ENCODE measurements around the gene GPR158.

GPR158 gene

GRCh38 chr10:25417611-25418010 lies 242.8 kb downstream of the GPR158 start:
- DNase-seq: no peak

GRCh38 chr10:25425776-25426175 lies 251.0 kb downstream of the GPR158 start:
- no peak for DNase-seq

DNA sequence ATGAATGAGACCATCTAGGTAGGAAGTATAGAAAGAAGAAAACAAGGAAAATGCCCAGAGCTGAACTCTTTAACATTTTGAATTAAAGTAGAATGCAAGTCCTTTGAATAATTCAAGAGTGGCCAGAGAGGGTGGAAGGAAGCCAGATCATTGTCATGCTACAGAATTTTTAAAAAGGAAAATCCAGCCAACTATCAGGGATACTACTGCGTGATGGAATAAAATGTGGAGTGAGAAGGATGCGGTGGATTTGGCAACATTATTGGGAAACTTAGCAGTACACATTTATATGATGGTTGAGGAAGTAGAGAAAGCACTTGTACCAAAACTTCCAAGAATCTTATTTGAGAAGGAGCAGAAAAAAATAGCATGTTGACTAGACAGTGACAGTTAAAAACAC lies 261.6 kb downstream of the GPR158 start:
- no peak for DNase-seq

DNA sequence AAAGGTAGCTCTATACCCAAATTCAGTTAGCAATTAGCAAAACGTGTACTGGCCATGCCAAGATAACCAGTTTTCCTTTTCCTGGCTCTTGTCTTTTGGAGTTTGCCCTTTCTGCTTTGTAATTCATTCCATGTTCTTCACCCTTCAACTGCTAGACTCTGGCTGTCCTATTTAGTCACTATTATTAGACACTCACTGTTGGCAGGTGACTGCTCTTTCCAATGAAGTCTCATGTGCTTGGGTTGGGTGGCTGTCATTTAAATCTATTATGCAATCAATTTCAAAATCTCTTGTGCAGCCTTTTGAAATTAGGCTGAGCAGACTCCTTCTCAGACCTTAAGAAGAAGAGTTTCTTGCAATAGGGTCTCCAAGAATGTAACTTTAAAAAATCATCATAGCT lies 266.5 kb downstream of the GPR158 start:
- no peak for DNase-seq

DNA sequence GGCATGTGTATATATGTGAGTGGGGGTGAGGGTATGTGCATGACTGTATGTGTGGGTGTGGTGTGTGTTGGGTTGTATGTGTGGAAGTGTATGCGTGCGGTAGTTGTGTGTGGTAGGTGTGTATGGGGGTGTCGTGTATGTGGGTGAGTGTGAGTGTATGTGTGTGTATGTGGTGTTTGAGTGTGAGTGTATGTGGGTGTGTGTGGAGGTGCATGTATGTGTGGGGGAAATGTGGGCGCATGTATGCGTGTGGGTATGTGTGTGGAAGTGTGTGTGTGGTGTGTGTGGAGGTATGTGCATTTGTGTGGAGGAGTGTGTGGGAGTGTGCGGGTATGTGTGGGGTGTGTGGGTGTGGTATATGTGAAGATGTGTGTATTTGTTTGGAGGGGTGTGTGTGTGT lies 269.5 kb downstream of the GPR158 start:
- no peak for DNase-seq

DNA sequence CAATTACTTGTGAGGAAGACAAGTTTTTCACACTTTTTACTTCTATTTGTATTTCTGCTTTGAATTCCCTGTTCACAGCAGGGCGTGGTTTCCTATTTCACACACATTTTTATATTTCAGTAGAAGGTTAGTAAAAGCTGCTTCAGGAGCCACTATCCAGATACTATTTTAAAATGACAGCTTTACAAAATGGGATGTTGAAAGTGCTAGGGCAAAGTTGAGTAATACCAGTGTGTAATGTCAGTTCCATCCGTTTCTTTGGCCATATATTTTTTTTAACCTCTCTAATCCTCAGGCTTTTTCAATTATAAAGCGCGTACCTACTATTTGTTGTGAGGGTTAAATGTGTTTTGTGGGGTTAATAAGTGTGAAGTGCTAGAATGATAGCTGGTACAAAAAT lies 276.6 kb downstream of the GPR158 start:
- DNase-seq: no peak

DNA sequence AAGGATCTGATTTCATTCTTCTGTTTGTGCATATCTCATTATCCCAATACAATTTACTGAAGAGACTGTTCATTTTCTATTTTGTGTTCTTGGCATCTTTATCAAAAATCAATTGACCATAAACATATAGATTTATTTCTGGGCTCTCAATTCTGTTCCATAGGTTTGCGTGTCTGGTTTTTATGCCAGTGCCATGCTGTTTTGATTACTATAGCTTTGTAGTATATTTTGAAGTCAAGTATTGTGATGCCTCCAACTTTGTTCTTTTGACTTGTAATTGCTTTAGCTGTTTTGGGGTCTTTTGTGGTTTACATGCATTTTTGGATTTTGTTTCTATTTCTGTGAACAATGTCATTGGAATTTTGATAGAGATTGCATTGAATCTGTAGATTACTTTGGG lies 278.8 kb downstream of the GPR158 start:
- DNase-seq: no peak

- DNase-seq: no peak
These were observed 281.3 kb downstream of the GPR158 start for GRCh38 chr10:25455980-25456567.

GRCh38 chr10:25457552-25457951 lies 282.8 kb downstream of the GPR158 start:
- no peak for DNase-seq

DNA sequence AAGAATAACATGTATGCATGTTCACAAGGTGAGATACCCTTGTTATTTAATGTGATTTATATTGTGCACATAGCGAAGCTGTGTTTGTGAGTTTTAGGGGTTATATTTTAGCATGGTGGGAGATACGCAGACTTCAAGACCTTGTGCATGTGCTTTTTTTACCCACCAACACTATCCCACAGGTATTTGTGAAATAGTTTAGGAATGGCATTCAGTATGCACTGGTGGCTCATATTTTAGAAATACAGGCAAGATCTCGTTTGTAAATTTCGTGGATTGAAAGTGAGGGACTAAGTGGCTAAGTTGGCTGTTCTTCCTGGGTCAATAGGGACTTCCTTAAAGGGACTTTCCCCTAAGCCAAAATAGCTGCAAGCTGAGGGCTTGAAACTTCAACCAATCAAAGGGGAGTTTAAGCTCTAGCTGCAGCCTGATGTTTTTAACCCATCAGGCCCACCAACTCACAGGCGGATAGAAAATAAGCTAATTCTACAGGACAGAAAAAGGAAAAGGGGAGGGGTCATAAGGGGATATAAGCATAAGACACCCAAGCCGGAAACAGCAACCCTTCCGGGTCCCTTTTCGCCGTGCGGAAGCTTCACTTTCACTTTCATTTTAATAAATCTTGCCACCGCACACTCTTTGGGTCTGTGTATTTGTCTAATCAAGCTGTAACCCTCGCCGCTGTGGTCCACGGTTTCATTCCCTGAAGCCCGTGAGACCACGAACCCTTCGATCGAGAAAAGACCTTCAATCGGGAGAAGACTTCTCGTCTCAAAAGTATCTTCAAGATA lies 291.0 kb downstream of the GPR158 start:
- no peak for DNase-seq

GRCh38 chr10:25467881-25468280 lies 293.1 kb downstream of the GPR158 start:
- DNase-seq: no peak

DNA sequence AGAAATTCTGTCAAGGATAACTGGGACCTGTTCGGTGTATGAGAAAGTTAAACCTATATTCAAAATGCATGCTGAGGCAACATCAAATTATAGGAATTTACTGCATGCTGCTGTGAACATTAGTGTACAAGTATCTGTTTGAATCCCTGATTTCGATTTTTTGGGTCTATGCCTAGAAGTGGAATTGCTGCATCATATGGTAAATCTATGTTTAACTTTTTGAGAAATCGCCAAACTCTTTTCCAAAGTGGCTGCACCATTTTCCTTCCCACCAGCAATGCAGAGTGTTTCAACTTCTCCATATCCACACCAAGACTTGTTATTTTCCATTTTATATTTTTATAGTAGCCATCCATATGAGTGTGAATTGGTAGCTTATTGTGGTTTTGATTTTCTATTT lies 306.7 kb downstream of the GPR158 start:
- no peak for DNase-seq

GRCh38 chr10:25483999-25484398 lies 309.2 kb downstream of the GPR158 start:
- DNase-seq: no peak

- no peak for DNase-seq
These were observed 312.5 kb downstream of the GPR158 start for GRCh38 chr10:25487266-25487665.

- DNase-seq: no peak
These were observed 317.2 kb downstream of the GPR158 start for GRCh38 chr10:25492040-25492439.

- DNase-seq: no peak
These were observed 317.9 kb downstream of the GPR158 start for GRCh38 chr10:25492680-25493079.

DNA sequence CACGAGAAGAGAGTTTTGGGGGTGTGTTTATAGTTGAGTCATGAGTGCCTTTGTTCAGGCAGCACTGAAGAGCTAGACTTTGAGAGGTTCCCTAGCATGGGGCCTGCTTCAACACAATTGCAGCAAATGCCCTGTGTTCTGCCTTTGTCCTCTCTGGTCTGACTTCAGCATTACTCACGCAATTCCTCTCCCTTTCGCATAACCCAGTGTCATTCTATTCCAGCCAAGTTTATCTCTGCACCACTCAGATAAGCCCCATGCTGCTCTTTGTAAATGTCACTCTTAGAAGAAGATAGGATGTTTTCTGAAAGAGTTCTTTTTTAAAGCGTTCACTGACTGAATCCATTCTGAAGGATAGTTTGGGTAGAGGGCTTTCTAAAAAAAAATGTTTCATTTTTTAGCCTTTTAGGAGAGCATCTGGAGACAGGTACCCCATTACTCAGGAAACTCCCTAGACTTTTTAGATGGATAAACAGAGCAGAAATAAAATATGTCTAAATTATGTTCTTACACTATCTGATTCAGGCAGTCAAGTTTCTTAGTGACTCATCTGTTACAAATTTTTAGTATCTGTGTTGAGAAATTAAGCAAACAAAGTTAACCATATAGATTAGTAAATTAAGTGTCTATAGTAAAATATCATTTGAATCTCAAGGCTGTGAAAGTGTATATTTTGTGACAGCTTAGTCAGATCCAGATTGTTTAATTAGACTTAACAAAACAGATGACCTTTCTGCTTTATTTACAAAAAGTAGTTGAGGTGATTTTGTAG lies 318.5 kb downstream of the GPR158 start:
- DNase-seq: no peak

- no peak for DNase-seq
These were observed 322.4 kb downstream of the GPR158 start for GRCh38 chr10:25497246-25497645.

- no peak for DNase-seq
These were observed 323.8 kb downstream of the GPR158 start for GRCh38 chr10:25498645-25499044.

GRCh38 chr10:25501912-25502311 lies 327.1 kb downstream of the GPR158 start:
- DNase-seq: no peak

DNA sequence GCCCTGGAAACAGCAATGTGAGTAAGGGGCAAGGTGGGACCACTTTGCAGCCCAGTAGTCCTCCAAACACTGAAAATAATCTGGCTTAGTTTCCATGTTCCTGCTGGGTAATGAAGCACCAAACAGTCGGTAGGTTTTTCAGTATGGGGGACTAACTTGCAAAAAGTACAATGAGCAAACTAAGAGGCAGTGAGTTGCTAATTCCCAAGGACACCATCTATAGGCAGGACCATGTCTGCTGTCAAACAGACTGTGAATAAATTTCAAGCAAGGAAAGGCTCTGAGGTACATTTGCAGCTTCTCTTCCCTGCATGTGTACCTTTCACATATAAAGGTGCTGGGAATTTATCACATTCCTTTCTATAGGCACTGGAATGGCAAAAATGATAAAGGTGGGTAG lies 327.7 kb downstream of the GPR158 start:
- DNase-seq: no peak

DNA sequence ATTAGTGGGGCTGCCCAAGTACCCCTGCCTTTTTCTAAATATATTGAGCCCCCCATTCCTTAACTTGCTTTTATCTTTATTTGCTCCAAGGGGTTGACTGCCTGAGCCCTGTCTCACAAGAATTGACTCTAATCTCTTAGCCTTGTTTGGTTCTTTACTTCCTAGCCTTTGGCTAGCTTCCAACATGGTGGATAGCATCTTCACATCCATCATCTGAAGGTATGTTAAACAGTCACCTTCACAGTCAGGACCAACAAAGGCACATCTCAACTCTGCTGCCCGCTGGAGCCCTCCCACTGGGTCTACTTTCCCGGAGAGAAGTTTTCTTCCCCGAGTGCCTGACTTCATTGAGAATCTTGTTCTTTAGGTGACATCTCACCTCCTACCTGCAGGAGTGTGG lies 329.5 kb downstream of the GPR158 start:
- no peak for DNase-seq

- DNase-seq: no peak
These were observed 330.0 kb downstream of the GPR158 start for GRCh38 chr10:25504838-25505237.

DNA sequence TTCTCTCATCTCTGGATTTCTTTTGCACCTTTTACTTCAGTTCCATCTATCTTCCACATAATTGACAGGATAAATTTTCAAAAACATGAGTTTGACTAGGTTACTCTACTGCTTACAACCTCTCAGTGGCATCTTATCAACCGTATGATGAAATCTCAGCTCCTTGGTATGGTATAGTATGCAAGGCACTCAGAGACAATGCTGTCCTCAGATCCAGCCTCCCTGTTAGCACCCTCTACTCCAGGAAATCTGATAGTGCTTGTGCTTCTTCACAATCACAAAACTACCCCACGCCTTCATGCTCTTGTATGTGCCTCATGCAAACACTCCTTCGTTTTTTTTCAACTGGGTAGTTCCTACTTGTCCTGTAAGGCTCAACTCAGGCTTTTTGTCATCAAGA lies 330.7 kb downstream of the GPR158 start:
- DNase-seq: no peak
